Adrenal gland (tissue), 12 donors: ENCODE measurements around the gene ATF7IP. TPM values are rescaled to one million over a fixed set of nuclear protein-coding genes. Genes with fewer than 3 reads are reported as not detected.

Source experiments
- DNase-seq, 7 donors: peaks; one replicate each; pipeline ENCODE4 v3.0.0-alpha.2; 2019 to 2020
- H3K27ac ChIP-seq, 5 donors: fragments of 200-600 bp; sonication (generic) in 4 of 5; 1 replicate in 3 of 5; 2 replicates in 2 of 5; pipeline versions ENCODE4 v1.5.1 to v1.8.0; 2016 to 2020; ENCODE audit warnings: mild to moderate bottlenecking in 1 of 5
- H3K27me3 ChIP-seq: fragments of 200-600 bp; 2 replicates; pipeline ENCODE4 v1.8.0; 2021
- H3K36me3 ChIP-seq, 2 donors: fragments of 200-600 bp; replicated peaks in 1 of 2; 1 replicate in 1 of 2; 2 replicates in 1 of 2; pipeline versions ENCODE4 v1.5.1 to v1.8.0; 2018 to 2022
- H3K4me1 ChIP-seq, 2 donors: fragments of 200-600 bp; replicated peaks in 1 of 2; 1 replicate in 1 of 2; 2 replicates in 1 of 2; pipeline versions ENCODE4 v1.5.1 to v1.8.0; 2018 to 2021
- H3K4me3 ChIP-seq, 4 donors: fragments of 200-600 bp; sonication (generic) in 3 of 4; one replicate each; pipeline ENCODE4 v1.5.1; 2016 to 2018
- H3K9me3 ChIP-seq, 3 donors: fragments of 200-600 bp; sonication (generic) in 1 of 3; replicated peaks in 1 of 3; 1 replicate in 2 of 3; 2 replicates in 1 of 3; pipeline versions ENCODE4 v1.5.1 to v1.8.0; 2016 to 2021
- CTCF ChIP-seq, 6 experiments: fragments of 450-650 bp in 4 of 6; fragments of 200-600 bp in 2 of 6; sonication (generic) in 1 of 6; IDR thresholded peaks; 1 replicate in 5 of 6; 2 replicates in 1 of 6; pipeline versions ENCODE4 v1.5.1 to v1.8.0; 2016 to 2021; ENCODE audit warnings: antibody characterized with exemption in 6 of 6, mild to moderate bottlenecking in 2 of 6, moderate library complexity in 1 of 6
- POLR2A ChIP-seq, 2 donors: fragments of 450-650 bp; IDR thresholded peaks; one replicate each; pipeline ENCODE4 v1.6.1; 2017; ENCODE audit warnings: antibody characterized with exemption in 2 of 2, mild to moderate bottlenecking in 2 of 2, moderate library complexity in 1 of 2
- WGBS, 4 donors: extraction: QIAGEN DNeasy Blood & Tissue Kit in 2 of 4; methylation state at CpG; one replicate each; pipeline versions ENCODE4 v1.1.5 to v1.1.7; 2013 to 2017; 5-methylcytosine and 5-hydroxymethylcytosine counted together
- intact Hi-C, 2 donors: fragments of 100-400 bp; cut with DNase I; formaldehyde crosslinking; loops; one replicate each; pipeline versions ENCODE4 v1.14.1 to v1.15.0; 2022 to 2023
- polyA plus RNA-seq, 3 donors: library from polyadenylated mRNA; stranded (reverse); fragments of 200-250 nt in 2 of 3; fragments of 350-450 nt in 1 of 3; fragmentation: Illumina TruSeq in 1 of 3; extraction: RNeasy Lipid Tissue Mini Kit (QIAGEN cat#74804) in 1 of 3; gene quantifications; one replicate each; pipeline ENCODE4 v1.2.3, GENCODE V29; 2013 to 2014
- total RNA-seq, 9 donors: library from RNA; depleted of rRNA in 4 of 9; stranded (reverse); fragments of >200 nt in 4 of 9; fragments of 120-200 nt in 1 of 9; fragmentation: NEBNext Ultra II Directional in 1 of 9; extraction: Animal tissue kit (Norgen Biotek cat#: 25700) in 1 of 9; gene quantifications; one replicate each; pipeline versions ENCODE4 v1.1.0 to v1.2.4, GENCODE V29; 2013 to 2023
- donor health status: healthy with polysubstance abuse.
- donor health status: Bipolar disorder and iron deficiency.
- donor health status: DM: yes; HTN: yes; CAD: no.
- donor health status: DM: no; HTN: no; CAD: no.
- donor health status: DM: no; HTN: no; CAD: no.
- donor health status: DM: yes; HTN: yes; CAD: no.

ATF7IP gene
- total and polyA plus RNA-seq, 12 donors = 8.5 to 101 (median 45.3) TPM

DNA sequence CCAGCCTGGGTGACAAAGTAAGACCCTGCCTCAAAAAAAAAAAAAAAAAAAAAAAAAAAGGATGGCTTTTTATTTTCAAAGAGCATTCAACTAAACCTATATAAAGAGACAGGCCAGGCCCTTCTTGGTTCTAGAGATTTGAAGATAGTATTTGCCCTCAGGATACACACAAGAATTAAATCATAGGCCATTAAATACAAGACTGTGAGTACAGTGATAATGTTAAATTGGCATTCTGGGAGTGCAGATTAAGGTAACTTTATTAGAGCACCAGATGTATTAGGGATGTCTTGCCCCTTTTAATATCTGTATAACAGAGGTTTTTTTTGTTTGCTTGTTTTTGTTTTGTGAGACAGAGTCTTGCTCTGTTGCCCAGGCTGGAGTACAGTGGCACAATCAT is 61.3 kb downstream of the ATF7IP start:
- Histone ChIP-seq H3K36me3 (peaks cover 0 to 10% of the 10 kb centered on the region in 2 donors), H3K27me3 (no peaks in the 10 kb centered on the region), H3K9me3 (peaks cover 0 to 8% (median 0%) of the 10 kb centered on the region in 3 donors), H3K4me1 (peaks cover 0 to 28% of the 10 kb centered on the region in 2 donors), H3K4me3 (no peak overlapping the region), H3K27ac (no peak overlapping the region)
- intact Hi-C loops = no loop called here
- no peak for DNase-seq
- TF ChIP-seq POLR2A (IDR thresholded peaks at IDR 0.05) (no peak), CTCF (IDR thresholded peaks at IDR 0.05) (no peak)

- WGBS, 4 donors = 95 to 100% (median 97%) methylated on average over 1 of the region's 1 CpG
- Histone ChIP-seq H3K36me3 (peaks cover 0 to 10% of the 10 kb centered on the region in 2 donors), H3K27ac (no peak overlapping the region), H3K9me3 (peaks cover 0 to 4% (median 0%) of the 10 kb centered on the region in 3 donors), H3K27me3 (no peaks in the 10 kb centered on the region), H3K4me3 (no peak overlapping the region), H3K4me1 (peaks cover 0 to 38% of the 10 kb centered on the region in 2 donors)
- DNase-seq = no peak
- no peak for TF ChIP-seq POLR2A (IDR thresholded peaks at IDR 0.05)
- TF ChIP-seq CTCF (IDR thresholded peaks at IDR 0.05) = no peak
- intact Hi-C loops = no loop called here
Observed at GRCh38 chr12:14427929-14428328, 62.4 kb downstream of the ATF7IP start.

GRCh38 chr12:14430394-14430986 is 65.0 kb downstream of the ATF7IP start:
- 95 to 100% (median 99%) methylated on average over 2 of the region's 2 CpGs for WGBS, 4 donors
- Histone ChIP-seq H3K27ac (no peak overlapping the region), H3K9me3 (peaks cover 0 to 4% (median 0%) of the 10 kb centered on the region in 3 donors), H3K4me1 (peaks cover 0 to 38% of the 10 kb centered on the region in 2 donors), H3K36me3 (no peaks in the 10 kb centered on the region), H3K4me3 (no peak overlapping the region), H3K27me3 (no peaks in the 10 kb centered on the region)
- TF ChIP-seq CTCF (IDR thresholded peaks at IDR 0.05) (no peak), POLR2A (IDR thresholded peaks at IDR 0.05) (no peak)
- no peak for DNase-seq
- intact Hi-C loops = no loop called here

GRCh38 chr12:14431975-14432374 is 66.5 kb downstream of the ATF7IP start:
- no peak overlapping the region for H3K4me3 ChIP-seq
- H3K9me3 ChIP-seq = peaks cover 0 to 4% (median 0%) of the 10 kb centered on the region in 3 donors
- peaks cover 0 to 10% of the 10 kb centered on the region in 2 donors for H3K36me3 ChIP-seq
- peaks cover 0 to 31% of the 10 kb centered on the region in 2 donors for H3K4me1 ChIP-seq
- DNase-seq = no peak
- no peak for TF ChIP-seq POLR2A (IDR thresholded peaks at IDR 0.05)
- TF ChIP-seq CTCF (IDR thresholded peaks at IDR 0.05) = no peak
- no peaks in the 10 kb centered on the region for H3K27me3 ChIP-seq
- WGBS, 4 donors = 88 to 96% (median 89%) methylated on average over 2 of the region's 2 CpGs
- intact Hi-C loops = no loop called here
- no peak overlapping the region for H3K27ac ChIP-seq
